ENCODE measurements around the gene SUZ12. TPM values are rescaled to one million over a fixed set of nuclear protein-coding genes. Genes with fewer than 3 reads are reported as not detected.

SUZ12 gene
- polyA plus RNA-seq, 1 of the 3 experiments (the other 2 are of a cell fraction), result 6.3 TPM

DNA sequence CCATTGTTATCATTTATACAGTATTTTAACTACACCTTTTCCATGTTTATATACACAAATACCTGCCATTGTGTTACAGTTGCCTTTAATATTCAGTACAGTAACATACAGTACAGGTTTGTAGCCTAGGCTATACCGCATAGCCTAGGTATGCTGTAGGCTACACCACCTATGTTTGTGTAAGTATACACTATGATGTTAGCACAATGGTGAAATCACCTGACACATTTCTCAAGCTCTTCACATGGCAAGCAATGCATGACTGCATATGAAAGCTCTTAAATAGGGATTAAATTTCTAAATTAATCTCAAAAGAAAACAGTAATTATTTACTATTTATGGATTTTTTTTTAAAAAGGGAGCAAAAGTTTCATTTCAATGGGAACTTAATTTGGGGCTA, 82.4 kb downstream of the SUZ12 start:
- H2AFZ ChIP-seq (ENCODE audit: low read depth), result no peak overlapping the region
- no peak overlapping the region for H3K27ac ChIP-seq (ENCODE audit: low read depth in 2 of 2, low read length in 1 of 2)
- POLR2A ChIA-PET, result no interaction called here
- H3K27me3 ChIP-seq (ENCODE audit: insufficient read depth), result no peaks in the 10 kb centered on the region
- no peak for DNase-seq
- CTCF ChIA-PET, result interaction anchor here (1.0 to 1.4 kb wide), 2 partner anchors 12 to 119 kb away, joined by 3 to 4 read pairs; partner anchors contain the start of gene LRRC37B
- no peaks in the 10 kb centered on the region for H3K9me2 ChIP-seq
- H3K36me3 ChIP-seq (replicated peaks in 1 of 2; ENCODE audit: control insufficient read depth in 1 of 2, insufficient read depth in 2 of 2, low read length in 1 of 2), result peaks cover 2 to 7% of the 10 kb centered on the region in 2 experiments
- no peak overlapping the region for H3K9ac ChIP-seq
- no peaks in the 10 kb centered on the region for H3F3A ChIP-seq (replicated peaks; ENCODE audit: insufficient read depth)
- H3K4me1 ChIP-seq (ENCODE audit: control insufficient read depth in 1 of 2, insufficient read depth in 2 of 2, low read depth in 1 of 2, low read length in 1 of 2), result no peaks in the 10 kb centered on the region
- no peak overlapping the region for H3K4me3 ChIP-seq (ENCODE audit: low read depth in 2 of 2, low read length in 1 of 2)
- WGBS (ENCODE audit: low lambda C conversion rate), result 100% methylated on average over 1 of the region's 1 CpG
- H3K79me2 ChIP-seq (ENCODE audit: insufficient read depth), result peaks cover 55% of the 10 kb centered on the region
- H3K9me3 ChIP-seq, result no peaks in the 10 kb centered on the region
- no peaks in the 10 kb centered on the region for H4K20me1 ChIP-seq (ENCODE audit: insufficient read depth)
- no peak for TF ChIP-seq FOXM1 (IDR thresholded peaks at IDR 0.05; ENCODE audit: low read depth)
- TF ChIP-seq, protein P1, sequence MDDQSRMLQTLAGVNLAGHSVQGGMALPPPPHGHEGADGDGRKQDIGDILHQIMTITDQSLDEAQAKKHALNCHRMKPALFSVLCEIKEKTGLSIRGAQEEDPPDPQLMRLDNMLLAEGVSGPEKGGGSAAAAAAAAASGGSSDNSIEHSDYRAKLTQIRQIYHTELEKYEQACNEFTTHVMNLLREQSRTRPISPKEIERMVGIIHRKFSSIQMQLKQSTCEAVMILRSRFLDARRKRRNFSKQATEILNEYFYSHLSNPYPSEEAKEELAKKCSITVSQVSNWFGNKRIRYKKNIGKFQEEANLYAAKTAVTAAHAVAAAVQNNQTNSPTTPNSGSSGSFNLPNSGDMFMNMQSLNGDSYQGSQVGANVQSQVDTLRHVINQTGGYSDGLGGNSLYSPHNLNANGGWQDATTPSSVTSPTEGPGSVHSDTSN (IDR thresholded peaks at IDR 0.05), result no peak
- no peak for TF ChIP-seq RFX5 (IDR thresholded peaks at IDR 0.05; ENCODE audit: low read length)
- TF ChIP-seq TAF1 (IDR thresholded peaks at IDR 0.05; ENCODE audit: borderline replicate concordance, low read depth, low read length), result no peak
- TF ChIP-seq, protein P2, sequence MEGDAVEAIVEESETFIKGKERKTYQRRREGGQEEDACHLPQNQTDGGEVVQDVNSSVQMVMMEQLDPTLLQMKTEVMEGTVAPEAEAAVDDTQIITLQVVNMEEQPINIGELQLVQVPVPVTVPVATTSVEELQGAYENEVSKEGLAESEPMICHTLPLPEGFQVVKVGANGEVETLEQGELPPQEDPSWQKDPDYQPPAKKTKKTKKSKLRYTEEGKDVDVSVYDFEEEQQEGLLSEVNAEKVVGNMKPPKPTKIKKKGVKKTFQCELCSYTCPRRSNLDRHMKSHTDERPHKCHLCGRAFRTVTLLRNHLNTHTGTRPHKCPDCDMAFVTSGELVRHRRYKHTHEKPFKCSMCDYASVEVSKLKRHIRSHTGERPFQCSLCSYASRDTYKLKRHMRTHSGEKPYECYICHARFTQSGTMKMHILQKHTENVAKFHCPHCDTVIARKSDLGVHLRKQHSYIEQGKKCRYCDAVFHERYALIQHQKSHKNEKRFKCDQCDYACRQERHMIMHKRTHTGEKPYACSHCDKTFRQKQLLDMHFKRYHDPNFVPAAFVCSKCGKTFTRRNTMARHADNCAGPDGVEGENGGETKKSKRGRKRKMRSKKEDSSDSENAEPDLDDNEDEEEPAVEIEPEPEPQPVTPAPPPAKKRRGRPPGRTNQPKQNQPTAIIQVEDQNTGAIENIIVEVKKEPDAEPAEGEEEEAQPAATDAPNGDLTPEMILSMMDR (IDR thresholded peaks at IDR 0.05), result no peak
- TF ChIP-seq ELF1 (IDR thresholded peaks at IDR 0.05), result no peak
- no peak for TF ChIP-seq NRF1 (IDR thresholded peaks at IDR 0.05; ENCODE audit: low read depth, low read length)
- TF ChIP-seq, protein P3, sequence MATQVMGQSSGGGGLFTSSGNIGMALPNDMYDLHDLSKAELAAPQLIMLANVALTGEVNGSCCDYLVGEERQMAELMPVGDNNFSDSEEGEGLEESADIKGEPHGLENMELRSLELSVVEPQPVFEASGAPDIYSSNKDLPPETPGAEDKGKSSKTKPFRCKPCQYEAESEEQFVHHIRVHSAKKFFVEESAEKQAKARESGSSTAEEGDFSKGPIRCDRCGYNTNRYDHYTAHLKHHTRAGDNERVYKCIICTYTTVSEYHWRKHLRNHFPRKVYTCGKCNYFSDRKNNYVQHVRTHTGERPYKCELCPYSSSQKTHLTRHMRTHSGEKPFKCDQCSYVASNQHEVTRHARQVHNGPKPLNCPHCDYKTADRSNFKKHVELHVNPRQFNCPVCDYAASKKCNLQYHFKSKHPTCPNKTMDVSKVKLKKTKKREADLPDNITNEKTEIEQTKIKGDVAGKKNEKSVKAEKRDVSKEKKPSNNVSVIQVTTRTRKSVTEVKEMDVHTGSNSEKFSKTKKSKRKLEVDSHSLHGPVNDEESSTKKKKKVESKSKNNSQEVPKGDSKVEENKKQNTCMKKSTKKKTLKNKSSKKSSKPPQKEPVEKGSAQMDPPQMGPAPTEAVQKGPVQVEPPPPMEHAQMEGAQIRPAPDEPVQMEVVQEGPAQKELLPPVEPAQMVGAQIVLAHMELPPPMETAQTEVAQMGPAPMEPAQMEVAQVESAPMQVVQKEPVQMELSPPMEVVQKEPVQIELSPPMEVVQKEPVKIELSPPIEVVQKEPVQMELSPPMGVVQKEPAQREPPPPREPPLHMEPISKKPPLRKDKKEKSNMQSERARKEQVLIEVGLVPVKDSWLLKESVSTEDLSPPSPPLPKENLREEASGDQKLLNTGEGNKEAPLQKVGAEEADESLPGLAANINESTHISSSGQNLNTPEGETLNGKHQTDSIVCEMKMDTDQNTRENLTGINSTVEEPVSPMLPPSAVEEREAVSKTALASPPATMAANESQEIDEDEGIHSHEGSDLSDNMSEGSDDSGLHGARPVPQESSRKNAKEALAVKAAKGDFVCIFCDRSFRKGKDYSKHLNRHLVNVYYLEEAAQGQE (IDR thresholded peaks at IDR 0.05; ENCODE audit: low read depth, low read length), result no peak
- no peak for TF ChIP-seq MXI1 (IDR thresholded peaks at IDR 0.05; ENCODE audit: low read depth, low read length)
- no peak for TF ChIP-seq TEAD4 (IDR thresholded peaks at IDR 0.05; ENCODE audit: borderline replicate concordance, insufficient read depth)
- H3K4me2 ChIP-seq, result no peak overlapping the region
